H9 (cell line): ENCODE results near the gene HSH2D. TPM values are rescaled to one million over a fixed set of nuclear protein-coding genes. Genes with fewer than 3 reads are reported as not detected.

ENCODE experiments used
- DNase-seq: peaks from one replicate; pipeline ENCODE4 v3.0.0-alpha.2; 2017
- H2AFZ ChIP-seq: one replicate; pipeline ENCODE4 v1.6.1; 2013; ENCODE audit warnings: mild to moderate bottlenecking, low read length, control low read depth, moderate library complexity
- H2AK5ac ChIP-seq: 2 replicates; pipeline ENCODE4 v1.6.1; 2013; ENCODE audit warnings: low read length, control low read depth, mixed read lengths; ENCODE audit not compliant: insufficient read length
- H2BK120ac ChIP-seq: one replicate; pipeline ENCODE4 v1.6.1; 2013; ENCODE audit warnings: low read depth, mild to moderate bottlenecking, low read length, control low read depth, inconsistent platforms; ENCODE audit not compliant: poor library complexity, severe bottlenecking
- H2BK12ac ChIP-seq: 2 replicates; pipeline ENCODE4 v1.6.1; 2013; ENCODE audit warnings: low read length, control low read depth, mixed read lengths, low read depth; ENCODE audit not compliant: insufficient read length
- H2BK15ac ChIP-seq: 2 replicates; pipeline ENCODE4 v1.6.1; 2013; ENCODE audit warnings: low read depth, low read length, control low read depth
- H2BK20ac ChIP-seq: one replicate; pipeline ENCODE4 v1.6.1; 2013; ENCODE audit warnings: low read depth, mild to moderate bottlenecking, low read length, control low read depth, inconsistent platforms; ENCODE audit not compliant: poor library complexity, severe bottlenecking
- H2BK5ac ChIP-seq: 2 replicates; pipeline ENCODE4 v1.6.1; 2013; ENCODE audit warnings: low read length, control low read depth, mixed read lengths; ENCODE audit not compliant: insufficient read length
- H3K14ac ChIP-seq: 2 replicates; pipeline ENCODE4 v1.6.1; 2013; ENCODE audit warnings: low read length, control low read depth; ENCODE audit not compliant: insufficient read depth
- H3K18ac ChIP-seq: 2 replicates; pipeline ENCODE4 v1.6.1; 2013; ENCODE audit warnings: low read depth, mild to moderate bottlenecking, mixed read lengths, low read length, control low read depth; ENCODE audit not compliant: insufficient read length
- H3K23ac ChIP-seq: 2 replicates; pipeline ENCODE4 v1.6.1; 2013; ENCODE audit warnings: low read length, control low read depth, mixed read lengths, low read depth; ENCODE audit not compliant: insufficient read length
- H3K23me2 ChIP-seq: 2 replicates; pipeline ENCODE4 v1.6.1; 2013; ENCODE audit warnings: low read depth, mild to moderate bottlenecking, mixed read lengths, low read length, control low read depth; ENCODE audit not compliant: insufficient read length, poor library complexity, severe bottlenecking
- H3K27ac ChIP-seq: 2 replicates; pipeline ENCODE4 v1.5.1; 2013; ENCODE audit warnings: low read length, control low read depth, mixed read lengths, low read depth; ENCODE audit not compliant: insufficient read length
- H3K27me3 ChIP-seq: 2 replicates; pipeline ENCODE4 v1.6.1; 2013; ENCODE audit warnings: low read length, control low read depth, inconsistent platforms; ENCODE audit not compliant: insufficient read depth
- H3K4ac ChIP-seq: 2 replicates; pipeline ENCODE4 v1.6.1; 2013; ENCODE audit warnings: low read depth, mild to moderate bottlenecking, control low read depth, inconsistent platforms, low read length, moderate library complexity
- H3K4me1 ChIP-seq: 2 replicates; pipeline ENCODE4 v1.6.1; 2013; ENCODE audit warnings: low read length, control low read depth, inconsistent platforms; ENCODE audit not compliant: insufficient read depth
- H3K4me2 ChIP-seq: 2 replicates; pipeline ENCODE4 v1.6.1; 2013; ENCODE audit warnings: low read length, control low read depth, mixed read lengths; ENCODE audit not compliant: insufficient read length, insufficient read depth
- H3K56ac ChIP-seq: 2 replicates; pipeline ENCODE4 v1.6.1; 2013; ENCODE audit warnings: low read depth, mild to moderate bottlenecking, mixed read lengths, low read length, control low read depth; ENCODE audit not compliant: insufficient read length
- H3K79me1 ChIP-seq: 2 replicates; pipeline ENCODE4 v1.6.1; 2013; ENCODE audit warnings: low read depth, mild to moderate bottlenecking, moderate library complexity, low read length, control low read depth, inconsistent platforms; ENCODE audit not compliant: insufficient read depth, poor library complexity, severe bottlenecking
- H3K79me2 ChIP-seq: 2 replicates; pipeline ENCODE4 v1.6.1; 2013; ENCODE audit warnings: low read length, control low read depth, inconsistent platforms; ENCODE audit not compliant: insufficient read depth
- H3K9ac ChIP-seq: 2 replicates; pipeline ENCODE4 v1.6.1; 2013; ENCODE audit warnings: low read length, control low read depth, mixed read lengths; ENCODE audit not compliant: insufficient read length; ENCODE audit errors: extremely low read depth
- H3K9me3 ChIP-seq: one replicate; pipeline ENCODE4 v1.6.1; 2013; ENCODE audit warnings: low read depth, low read length, inconsistent platforms; ENCODE audit not compliant: control insufficient read depth
- H3T11ph ChIP-seq: one replicate; pipeline ENCODE4 v1.6.1; 2013; ENCODE audit warnings: mild to moderate bottlenecking, low read length, control low read depth, inconsistent platforms
- H4K20me1 ChIP-seq: one replicate; pipeline ENCODE4 v1.6.1; 2013; ENCODE audit not compliant: control insufficient read depth, insufficient read length, insufficient read depth
- H4K5ac ChIP-seq: 2 replicates; pipeline ENCODE4 v1.6.1; 2013; ENCODE audit warnings: low read depth, mild to moderate bottlenecking, mixed read lengths, low read length, control low read depth; ENCODE audit not compliant: insufficient read length
- H4K8ac ChIP-seq: replicated peaks from 2 replicates; pipeline ENCODE4 v1.6.1; 2013; ENCODE audit warnings: low read length, control low read depth, mixed read lengths, low read depth; ENCODE audit not compliant: insufficient read length
- H4K91ac ChIP-seq: 2 replicates; pipeline ENCODE4 v1.6.1; 2013; ENCODE audit warnings: low read depth, mild to moderate bottlenecking, moderate library complexity, mixed read lengths, low read length, control low read depth; ENCODE audit not compliant: insufficient read length
- H3K27ac Mint-ChIP-seq, 3 experiments: 2 replicates in 2 of 3; 3 replicates in 1 of 3; pipeline ENCODE4 v1.8.0; 2020 to 2021; ENCODE audit warnings: mixed read lengths in 3 of 3, mild to moderate bottlenecking in 1 of 3, moderate library complexity in 1 of 3
- H3K27me3 Mint-ChIP-seq: 2 replicates; pipeline ENCODE4 v1.8.0; 2021; ENCODE audit warnings: low read depth, mild to moderate bottlenecking, moderate library complexity, mixed read lengths
- H3K36me3 Mint-ChIP-seq, 3 experiments: 2 replicates in 2 of 3; 3 replicates in 1 of 3; pipeline ENCODE4 v1.8.0; 2020 to 2021; ENCODE audit warnings: low read depth in 3 of 3, mixed read lengths in 3 of 3; ENCODE audit not compliant: insufficient read depth in 1 of 3
- H3K4me1 Mint-ChIP-seq, 2 experiments: 2 replicates each; pipeline ENCODE4 v1.8.0; 2020; ENCODE audit warnings: mixed read lengths in 2 of 2
- H3K4me3 Mint-ChIP-seq, 2 experiments: 2 replicates in 1 of 2; 3 replicates in 1 of 2; pipeline ENCODE4 v1.8.0; 2020 to 2021; ENCODE audit warnings: mild to moderate bottlenecking in 2 of 2, mixed read lengths in 2 of 2, moderate library complexity in 1 of 2
- H3K9me3 Mint-ChIP-seq, 2 experiments: 2 replicates in 1 of 2; 3 replicates in 1 of 2; pipeline ENCODE4 v1.8.0; 2020; ENCODE audit warnings: mild to moderate bottlenecking in 2 of 2, mixed read lengths in 2 of 2, moderate library complexity in 1 of 2
- CTCF ChIP-seq: fragments of 200-600 bp; sonication (generic); conservative IDR thresholded peaks from 3 replicates; pipeline ENCODE4 v1.8.0; 2021; ENCODE audit warnings: antibody characterized with exemption, mild to moderate bottlenecking
- WGBS: extraction: QIAGEN DNeasy Blood & Tissue Kit; methylation state at CpG from one replicate; pipeline ENCODE4 v1.1.7; 2013; ENCODE audit warnings: missing lambda C conversion rate, low lambda C conversion rate, mixed read lengths; ENCODE audit not compliant: insufficient read length; ENCODE audit errors: extremely low coverage; 5-methylcytosine and 5-hydroxymethylcytosine counted together
- total RNA-seq: library from RNA; stranded (reverse); gene quantifications from 2 replicates; pipeline ENCODE4 v1.2.1, GENCODE V29; 2021

HSH2D gene
- total RNA-seq, 1 experiment from 2014 or later: 2.3 TPM

GRCh38 chr19:16203256-16204004 lies 59.9 kb downstream of the HSH2D start:
- H3K4me1 Mint-ChIP-seq: peaks cover 2% of the 10 kb centered on the region in 2 experiments; a peak in 3 of 4 replicates
- Histone ChIP-seq H3K18ac (no peak overlapping the region), H3K9ac (no peak overlapping the region), H4K8ac (no peak overlapping the region), H3K9me3 (no peaks in the 10 kb centered on the region), H2AK5ac (no peak overlapping the region), H3K4me1 (no peaks in the 10 kb centered on the region; the same call in 1 of the 2 replicates), H2BK5ac (no peak overlapping the region), H4K91ac (no peak overlapping the region), H3K27ac (no peak overlapping the region), H2BK15ac (no peak overlapping the region), H3T11ph (no peak overlapping the region), H3K56ac (no peak overlapping the region), H3K79me2 (no peaks in the 10 kb centered on the region), H3K23ac (no peak overlapping the region), H2BK12ac (no peak overlapping the region), H2AFZ (no peak overlapping the region), H3K27me3 (no peaks in the 10 kb centered on the region), H3K14ac (no peak overlapping the region), H3K4ac (no peak overlapping the region), H3K4me2 (no peak overlapping the region), H3K23me2 (no peaks in the 10 kb centered on the region), H2BK120ac (no peak overlapping the region), H4K5ac (no peak overlapping the region), H3K79me1 (no peaks in the 10 kb centered on the region), H4K20me1 (no peaks in the 10 kb centered on the region), H2BK20ac (no peak overlapping the region)
- no peak overlapping the region for H3K4me3 Mint-ChIP-seq
- no peaks in the 10 kb centered on the region for H3K27me3 Mint-ChIP-seq
- no peak for TF ChIP-seq CTCF
- no peaks in the 10 kb centered on the region for H3K9me3 Mint-ChIP-seq
- no peak overlapping the region for H3K27ac Mint-ChIP-seq
- DNase-seq: no peak
- peaks cover 4 to 14% (median 11%) of the 10 kb centered on the region in 3 experiments; a peak in 5 of 7 replicates for H3K36me3 Mint-ChIP-seq
- no CpG with 5 or more reads among the region's 19 CpGs for WGBS
